Fibroblast of upper back skin (primary cell): ENCODE results near the gene MTFMT.
"Not testable (repeated sequence)": the region's sequence is repeated elsewhere in the genome, so short reads cannot be mapped to it uniquely, and the experiment has no call there.

Experiments used
- DNase-seq: peaks from one replicate; pipeline ENCODE4 v3.0.0-alpha.2; 2013

Gene MTFMT

DNA sequence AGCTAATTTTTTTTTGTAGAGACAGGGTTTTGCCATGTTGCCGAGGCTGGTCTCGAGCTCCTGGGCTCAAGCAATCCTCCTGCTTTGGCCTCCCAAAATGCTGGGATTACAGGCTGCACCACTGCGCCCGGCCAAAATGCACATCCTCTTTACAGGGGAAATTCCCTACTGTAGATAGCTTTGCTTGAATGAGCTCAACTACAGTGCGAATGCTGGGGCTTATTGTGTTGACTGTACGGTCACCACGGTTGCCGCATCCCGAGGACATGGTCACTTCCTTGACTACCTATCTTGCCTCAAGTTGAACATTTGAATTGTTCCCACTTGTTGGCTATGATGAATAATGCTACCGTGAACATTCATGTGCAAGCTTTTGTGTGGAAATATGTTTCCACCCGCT, 5.3 kb upstream of the MTFMT start:
- no peak for DNase-seq

- peak; percentile 49 for DNase-seq
Observed at GRCh38 chr15:65033659-65034269, 4.3 kb upstream of the MTFMT start.

DNA sequence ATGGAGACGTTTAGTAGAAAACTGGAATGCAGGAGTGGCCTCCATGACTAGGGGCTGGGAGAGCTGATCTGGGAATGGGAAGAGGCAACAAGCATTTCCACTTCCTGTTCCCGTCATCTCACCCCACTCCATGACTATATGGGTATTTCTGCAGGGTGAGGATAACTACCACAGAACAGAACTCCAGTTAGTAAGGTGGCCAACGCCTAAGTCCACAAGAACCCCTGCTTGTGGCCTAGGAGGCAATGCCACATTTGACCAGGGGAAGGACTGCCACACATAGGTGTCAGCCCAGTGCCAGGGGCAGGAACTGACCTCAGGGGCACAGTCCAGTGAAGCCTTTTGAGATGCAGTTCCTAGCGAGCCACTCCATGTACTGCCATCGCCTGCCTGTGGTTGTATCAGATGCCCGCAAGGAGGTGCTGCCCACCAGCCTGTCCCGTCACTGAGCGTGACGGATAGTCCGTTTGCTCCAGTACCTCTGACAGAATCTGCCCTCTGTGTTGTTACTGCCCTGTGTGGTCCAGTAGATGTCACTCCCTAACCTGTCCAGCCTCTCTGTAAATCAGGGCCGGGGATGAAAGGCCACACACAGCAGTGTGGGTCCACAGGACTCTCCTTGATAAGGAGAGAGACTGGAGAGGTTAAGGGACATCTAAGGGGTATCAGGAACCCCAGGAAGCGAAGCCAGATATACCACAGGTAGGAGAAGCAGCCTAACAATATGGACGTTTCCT, 3.5 kb upstream of the MTFMT start:
- DNase-seq = peak; percentile 48

DNA sequence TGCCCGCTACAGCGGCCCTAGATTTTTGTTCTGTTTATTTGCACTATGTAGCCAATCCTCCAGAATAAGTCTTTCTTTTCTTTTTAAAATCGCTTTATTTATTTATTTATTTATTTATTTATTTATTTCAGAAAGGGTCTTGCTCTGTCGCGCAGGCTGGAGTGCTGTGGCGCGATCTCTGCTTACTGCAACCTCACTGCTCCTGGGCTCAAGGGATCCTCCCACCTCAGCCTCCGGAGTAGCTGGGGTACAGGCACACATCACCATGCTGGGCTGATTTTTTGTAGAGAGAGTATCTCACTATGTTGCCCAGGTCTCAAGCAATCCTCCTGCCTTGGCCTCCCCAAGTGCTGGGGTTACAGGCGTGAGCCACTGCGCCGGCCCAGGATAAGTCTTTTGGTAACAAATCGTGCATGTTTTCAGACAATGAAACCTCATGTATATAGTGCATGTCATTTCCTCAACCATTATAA, 333 bp upstream of the MTFMT start:
- no peak for DNase-seq

DNA sequence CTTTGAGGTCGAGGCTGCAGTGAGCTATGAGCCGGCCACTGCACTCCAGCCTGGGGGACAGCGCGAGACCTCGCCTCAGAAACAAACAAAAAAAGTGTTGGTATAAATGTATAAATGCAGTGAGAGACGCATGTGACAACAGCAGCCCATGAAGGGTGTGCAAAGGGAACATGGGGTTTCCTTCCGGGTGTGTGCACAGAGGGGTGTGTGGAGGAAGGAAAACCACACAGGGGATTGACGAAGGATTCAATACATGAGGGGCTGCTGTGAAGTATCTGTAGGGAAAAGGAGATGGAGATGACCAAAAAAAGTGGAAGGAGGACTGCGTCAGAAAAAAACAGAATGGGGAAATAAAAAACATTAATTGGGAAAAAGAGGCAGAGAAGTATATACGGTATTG, 1.1 kb downstream of the MTFMT start:
- no peak for DNase-seq

GRCh38 chr15:65027593-65027992, 1.8 kb downstream of the MTFMT start:
- DNase-seq = no peak

GRCh38 chr15:65026756-65027155, 2.7 kb downstream of the MTFMT start:
- DNase-seq = no peak

- no peak for DNase-seq
Observed at GRCh38 chr15:65021488-65021887, 8.0 kb downstream of the MTFMT start.

GRCh38 chr15:65020419-65020818, 9.0 kb downstream of the MTFMT start:
- DNase-seq = no peak

DNA sequence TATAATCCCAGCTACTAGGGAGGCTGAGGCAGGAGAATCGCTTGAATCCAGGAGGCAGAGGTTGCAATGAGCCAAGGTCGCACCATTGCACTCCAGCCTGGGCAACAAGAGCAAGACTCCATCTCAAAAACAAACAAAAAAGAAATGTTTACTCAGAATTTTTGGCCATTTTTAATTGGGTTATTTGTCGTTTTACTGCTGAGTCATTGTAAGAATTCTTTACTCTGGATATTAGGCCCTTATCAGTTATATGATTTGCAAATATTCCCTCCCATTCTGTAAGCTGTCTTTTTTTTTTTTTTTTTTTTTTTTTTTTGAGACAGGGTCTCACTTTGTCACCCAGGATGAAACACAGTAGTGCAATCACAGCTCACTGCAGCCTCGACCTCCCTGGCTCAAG, 18.2 kb downstream of the MTFMT start:
- DNase-seq = not testable (repeated sequence)

- peak; percentile 47 for DNase-seq
Observed at GRCh38 chr15:65008983-65009382, 20.5 kb downstream of the MTFMT start.

- DNase-seq = no peak
Observed at GRCh38 chr15:65006876-65007275, 22.6 kb downstream of the MTFMT start.

- no peak for DNase-seq
Observed at GRCh38 chr15:65004993-65005392, 24.4 kb downstream of the MTFMT start.

GRCh38 chr15:64997745-64998375, 31.6 kb downstream of the MTFMT start:
- DNase-seq = no peak

DNA sequence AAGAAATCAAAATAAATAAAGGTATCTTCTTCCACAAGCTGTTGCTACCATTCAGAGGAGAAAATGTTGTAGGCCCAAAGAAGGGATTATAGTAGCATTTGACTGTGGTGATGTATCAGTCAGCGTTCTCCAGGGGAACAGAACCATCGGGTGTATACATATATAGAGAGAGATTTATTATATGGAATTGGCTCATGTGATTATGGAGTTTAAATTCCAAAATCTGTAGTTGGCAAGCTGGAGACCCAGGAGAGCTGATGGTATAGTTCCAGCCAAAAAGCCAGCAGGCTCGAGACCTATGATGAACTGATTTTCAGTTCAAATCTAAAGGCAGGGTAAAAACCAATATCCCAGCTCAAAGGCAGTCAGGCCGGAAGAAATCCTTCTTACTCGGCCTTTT, 32.4 kb downstream of the MTFMT start:
- DNase-seq = no peak

GRCh38 chr15:64993290-64993689, 36.1 kb downstream of the MTFMT start:
- no peak for DNase-seq

DNA sequence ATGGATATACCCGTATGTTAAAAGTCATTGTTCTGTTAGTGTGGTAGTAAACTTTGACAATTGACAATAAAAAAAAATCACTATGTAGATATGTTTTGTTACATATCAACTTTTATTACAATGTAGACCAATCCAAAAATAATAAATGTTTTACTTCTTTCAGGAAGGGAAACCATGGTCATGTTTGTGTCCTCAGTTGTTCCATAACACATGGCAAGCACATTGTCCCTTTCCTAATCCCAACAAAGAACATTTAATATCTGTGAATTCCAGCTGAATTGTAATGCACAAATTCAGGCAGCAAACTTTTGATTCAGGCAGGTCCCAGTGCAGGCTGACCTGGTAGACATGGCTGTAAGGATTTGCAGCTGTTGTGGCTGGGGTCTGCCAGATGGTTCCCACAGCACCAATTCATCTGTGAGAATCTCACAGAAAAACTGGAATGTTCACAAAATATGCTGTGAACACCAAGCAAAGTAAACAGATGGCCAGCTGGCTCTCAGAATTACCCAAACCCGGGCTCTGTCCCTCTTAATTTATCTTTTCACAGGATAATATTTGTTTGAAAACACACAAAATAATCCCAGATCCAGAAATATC, 37.8 kb downstream of the MTFMT start:
- DNase-seq = no peak

GRCh38 chr15:64990168-64990470, 39.3 kb downstream of the MTFMT start:
- no peak for DNase-seq

GRCh38 chr15:64989416-64990167, 39.8 kb downstream of the MTFMT start, which contains the start of gene SPG21:
Gene SPG21 (minus strand): TSS chr15:64989914. CDS start chr15:64983569, 6,345 bp downstream.
- DNase-seq = peak; percentile 94

GRCh38 chr15:64987136-64987535, 42.3 kb downstream of the MTFMT start:
- no peak for DNase-seq

DNA sequence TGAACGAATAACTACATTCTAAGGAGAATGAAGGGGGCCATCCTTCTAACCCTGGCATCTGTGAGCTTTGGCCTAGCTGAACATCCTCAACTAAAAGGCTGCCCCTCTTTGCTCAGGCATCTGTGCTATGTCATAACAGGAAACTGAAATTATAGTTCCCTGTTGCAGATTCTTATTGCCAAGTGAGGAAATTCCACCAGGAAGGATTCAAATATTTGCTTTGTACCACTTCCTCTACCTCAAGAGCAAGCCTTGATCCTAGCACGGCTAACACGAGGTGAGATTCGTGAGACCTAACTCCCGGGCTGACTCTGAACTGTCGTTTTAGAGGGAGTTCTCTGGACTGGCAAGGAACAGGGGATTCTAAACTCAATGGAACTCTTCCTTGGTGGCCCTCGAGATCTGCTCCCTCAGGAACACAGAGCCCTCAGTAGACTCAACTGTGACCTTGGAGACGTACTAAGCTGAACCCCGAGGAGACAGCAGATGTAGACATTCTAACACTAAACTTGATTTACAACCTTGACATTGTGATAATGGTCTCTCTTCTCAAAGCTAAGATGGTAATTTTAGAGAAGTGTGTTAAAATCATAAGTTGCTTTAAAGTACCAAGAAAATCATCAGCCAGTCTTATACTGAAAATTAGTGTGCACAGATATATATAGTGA, 43.9 kb downstream of the MTFMT start:
- DNase-seq = peak; percentile 61

- DNase-seq = peak; percentile 60
Observed at GRCh38 chr15:64982472-64982871, 47.0 kb downstream of the MTFMT start.
